ENCODE results near the gene NRN1L.

The NRN1L gene

GRCh38 chr16:67922221-67922620 lies 37.5 kb downstream of the NRN1L start:
- DNase-seq = no peak

DNA sequence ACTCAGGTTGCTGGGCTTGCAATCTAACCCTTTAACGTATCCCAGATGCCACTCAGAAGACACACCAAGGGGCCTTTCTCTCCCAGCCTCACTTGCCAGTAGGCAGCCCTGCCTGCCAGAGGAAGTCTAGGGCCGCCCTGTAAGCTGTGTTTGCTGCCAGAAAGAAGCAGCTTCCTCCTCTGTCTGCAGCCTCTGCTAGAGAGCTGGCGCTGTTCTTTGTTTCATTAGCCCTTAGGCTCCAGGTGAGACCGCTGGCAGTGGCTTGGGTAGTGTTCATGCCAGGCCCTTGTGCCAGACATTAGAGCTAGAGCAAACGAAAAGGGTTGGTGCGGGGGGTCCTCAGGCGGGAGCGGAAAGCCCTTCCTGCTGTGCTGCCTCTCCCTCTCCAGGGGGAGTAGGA lies 38.1 kb downstream of the NRN1L start:
- no peak for DNase-seq

DNA sequence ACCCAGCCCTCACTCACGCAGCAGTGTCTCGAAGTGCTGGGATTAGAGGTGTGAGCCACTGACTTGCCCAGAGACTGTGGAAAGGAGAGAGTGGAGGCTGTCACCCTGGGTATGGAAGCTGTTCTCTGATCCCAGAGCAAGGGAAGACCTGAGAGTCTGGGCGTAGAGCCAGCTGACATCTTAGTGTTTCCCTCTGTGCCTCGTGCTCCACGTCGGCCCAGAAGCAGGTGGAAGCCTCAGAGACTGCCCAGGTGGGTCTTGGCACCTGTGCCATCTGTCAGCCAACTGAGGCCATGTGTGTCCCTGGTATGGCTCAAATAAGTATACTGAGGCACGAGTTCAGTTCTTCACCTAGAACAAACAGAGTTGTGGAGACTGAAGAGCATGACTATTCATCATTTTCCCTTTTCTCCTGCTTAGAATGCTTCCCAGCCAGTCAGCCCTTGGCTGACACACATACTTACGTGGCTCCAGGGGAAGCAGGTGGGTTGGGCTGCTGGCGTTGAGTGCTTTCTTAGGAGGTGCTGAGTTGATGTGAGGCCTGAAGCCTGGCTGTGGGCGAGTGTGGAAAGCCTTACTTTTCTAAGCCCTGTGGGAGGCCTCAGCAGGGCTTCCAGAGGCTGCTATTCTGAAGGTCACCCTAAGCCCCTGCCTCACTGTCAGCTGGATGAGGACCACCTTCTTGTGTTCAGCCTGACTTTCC lies 38.9 kb downstream of the NRN1L start:
- DNase-seq = no peak

GRCh38 chr16:67924140-67924906 lies 39.6 kb downstream of the NRN1L start:
- no peak for DNase-seq

GRCh38 chr16:67926181-67926750 lies 41.6 kb downstream of the NRN1L start:
- DNase-seq = no peak

DNA sequence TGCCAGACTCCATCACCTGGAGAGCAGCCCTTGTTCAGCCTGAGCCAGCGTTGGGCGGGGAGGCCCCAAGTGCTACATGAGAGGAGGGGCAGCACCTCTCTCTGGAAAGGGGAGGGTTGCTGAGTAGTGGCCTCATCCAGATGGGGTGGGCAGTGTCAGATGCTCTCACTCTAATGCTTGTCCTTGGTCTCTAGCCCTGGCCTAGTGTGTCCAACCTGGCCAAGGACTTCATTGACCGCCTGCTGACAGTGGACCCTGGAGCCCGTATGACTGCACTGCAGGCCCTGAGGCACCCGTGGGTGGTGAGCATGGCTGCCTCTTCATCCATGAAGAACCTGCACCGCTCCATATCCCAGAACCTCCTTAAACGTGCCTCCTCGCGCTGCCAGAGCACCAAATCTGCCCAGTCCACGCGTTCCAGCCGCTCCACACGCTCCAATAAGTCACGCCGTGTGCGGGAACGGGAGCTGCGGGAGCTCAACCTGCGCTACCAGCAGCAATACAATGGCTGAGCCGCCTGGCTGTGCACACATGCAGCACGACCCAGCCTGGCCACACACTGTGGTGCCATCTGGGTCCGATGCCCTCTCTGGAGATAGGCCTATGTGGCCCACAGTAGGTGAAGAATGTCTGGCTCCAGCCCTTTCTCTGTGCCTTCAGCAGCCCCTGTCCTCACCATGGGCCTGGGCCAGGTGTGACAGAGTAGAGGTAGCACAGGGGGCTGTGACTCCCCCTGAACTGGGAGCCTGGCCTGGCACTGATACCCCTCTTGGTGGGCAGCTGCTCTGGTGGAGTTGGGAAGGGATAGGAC lies 42.7 kb downstream of the NRN1L start:
- no peak for DNase-seq

GRCh38 chr16:67928147-67928546 lies 43.5 kb downstream of the NRN1L start:
- DNase-seq = no peak

GRCh38 chr16:67928561-67929364 lies 44.1 kb downstream of the NRN1L start:
- peak; percentile 75 for DNase-seq

DNA sequence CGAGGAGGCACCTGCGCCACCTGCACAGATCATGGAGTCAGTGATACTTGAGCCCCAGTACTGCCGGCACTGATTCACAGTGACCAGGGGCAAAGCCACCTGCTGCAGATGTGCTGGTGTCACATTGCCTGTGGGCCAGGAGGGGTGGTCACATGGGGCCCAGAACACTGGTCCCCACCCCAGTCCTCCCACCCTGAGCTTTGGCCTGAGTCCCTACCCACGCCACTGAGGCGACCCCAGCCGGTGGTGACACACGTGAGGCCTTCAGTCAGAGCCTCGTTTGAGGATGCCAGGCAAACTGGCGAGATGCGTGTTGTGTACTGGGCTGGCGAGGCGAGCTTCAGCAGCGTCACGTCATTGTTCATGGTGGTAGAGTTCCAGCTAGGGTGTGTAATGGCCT lies 45.5 kb downstream of the NRN1L start:
- DNase-seq = no peak

GRCh38 chr16:67930678-67931211 lies 46.1 kb downstream of the NRN1L start:
- no peak for DNase-seq

DNA sequence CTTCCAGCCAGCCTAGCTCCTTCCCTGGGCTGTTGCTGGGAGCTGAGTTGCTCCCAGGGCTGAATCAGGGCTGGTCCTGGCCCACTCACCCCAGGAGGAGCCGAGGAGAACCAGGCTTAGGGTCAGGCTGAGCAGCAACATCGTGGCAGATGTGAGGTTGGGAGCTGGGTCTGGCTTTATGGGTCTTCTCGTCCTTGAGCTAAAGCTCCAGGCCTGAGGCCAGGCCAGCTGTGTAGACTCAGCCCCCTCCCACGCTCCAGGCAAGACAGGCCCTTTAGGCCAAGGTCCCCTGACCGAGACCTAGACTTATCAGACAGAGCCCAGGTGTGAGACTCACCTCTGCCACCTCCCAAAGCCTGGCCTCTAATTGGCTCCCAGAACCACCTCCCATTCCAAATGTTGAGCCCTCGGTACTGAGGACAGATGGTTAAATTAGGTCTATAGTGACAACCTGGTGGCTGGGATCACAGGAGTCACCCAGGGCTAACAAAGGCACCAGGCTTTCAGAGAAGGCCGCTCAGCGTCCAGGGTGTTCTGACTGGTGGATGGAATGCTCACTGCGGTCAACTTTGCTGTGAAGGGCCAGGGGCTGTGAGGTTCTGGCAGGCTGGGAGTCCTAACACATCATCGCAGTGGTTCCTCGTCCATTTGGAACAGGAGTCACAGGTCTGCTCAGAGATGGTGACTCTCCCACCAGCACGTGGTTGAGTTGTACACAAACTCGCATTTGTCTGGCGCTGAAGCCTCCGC lies 47.2 kb downstream of the NRN1L start, which contains the start of gene CTRL:
CTRL (minus strand) TSS at position 151 of the 750 bp plus-strand sequence; CDS start at position 141, 10 bp downstream.
- DNase-seq = no peak

DNA sequence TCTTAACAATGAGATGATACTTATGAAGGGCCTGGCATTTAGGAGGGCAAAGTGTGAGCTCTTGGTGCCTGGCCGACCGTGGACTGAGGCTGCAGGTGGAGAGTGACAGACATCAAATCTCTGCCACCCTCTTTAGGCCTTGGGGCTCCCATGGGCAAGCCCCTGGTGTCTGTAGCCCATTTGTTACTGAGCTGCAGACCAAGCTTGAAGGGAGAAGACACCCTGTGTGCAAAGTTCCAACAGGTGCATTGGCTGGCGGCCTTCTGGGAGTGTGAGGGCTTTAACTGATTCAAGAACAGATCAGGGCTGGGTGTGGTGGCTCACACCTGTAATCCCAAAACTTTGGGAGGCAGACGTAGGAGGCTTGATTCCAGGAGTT lies 47.8 kb downstream of the NRN1L start:
- no peak for DNase-seq

DNA sequence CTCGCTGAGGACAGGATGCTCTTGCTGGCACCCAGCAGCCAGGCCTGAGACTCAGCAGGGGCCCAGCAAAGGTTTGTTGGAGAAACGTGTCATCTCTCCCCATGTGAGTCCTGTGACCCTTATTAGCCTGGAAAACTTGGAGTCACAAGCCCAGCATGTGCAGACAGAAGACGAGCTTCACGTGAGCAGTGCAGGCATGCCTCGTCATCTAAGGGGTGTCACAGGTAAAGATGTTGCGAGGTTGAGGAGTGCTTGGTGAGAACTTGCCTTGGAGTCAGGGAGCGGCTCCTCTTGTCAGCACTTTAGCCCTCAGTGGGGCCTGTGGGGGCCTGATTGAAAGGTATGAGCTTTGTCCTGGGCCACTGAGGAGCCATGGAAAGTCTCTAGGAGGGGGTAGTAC lies 49.1 kb downstream of the NRN1L start:
- no peak for DNase-seq

GRCh38 chr16:67934306-67935100 lies 49.8 kb downstream of the NRN1L start:
- DNase-seq = no peak

DNA sequence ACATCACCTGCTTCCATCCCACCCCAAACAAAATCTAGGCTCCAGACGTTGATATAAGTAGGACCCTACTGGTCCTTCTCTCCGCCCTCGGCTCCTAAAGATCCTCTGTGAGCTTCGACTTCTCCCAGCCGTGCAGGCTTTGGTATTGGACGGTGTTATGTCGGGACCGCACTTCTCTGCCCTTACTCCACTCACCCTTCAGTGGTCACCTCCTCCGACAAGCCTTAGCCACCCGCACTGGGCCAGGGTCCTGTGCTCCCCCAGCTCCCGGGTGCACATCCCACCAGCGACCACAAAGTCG lies 50.4 kb downstream of the NRN1L start:
- no peak for DNase-seq

GRCh38 chr16:67935402-67936123 lies 50.9 kb downstream of the NRN1L start:
- peak; percentile 94 for DNase-seq
